ENCODE measurements around the gene SORCS3. TPM values are rescaled to one million over a fixed set of nuclear protein-coding genes. Genes with fewer than 3 reads are reported as not detected.

Gene SORCS3
- total RNA-seq, 2 experiments from 2014 or later, result 1.7 to 2.1 TPM

DNA sequence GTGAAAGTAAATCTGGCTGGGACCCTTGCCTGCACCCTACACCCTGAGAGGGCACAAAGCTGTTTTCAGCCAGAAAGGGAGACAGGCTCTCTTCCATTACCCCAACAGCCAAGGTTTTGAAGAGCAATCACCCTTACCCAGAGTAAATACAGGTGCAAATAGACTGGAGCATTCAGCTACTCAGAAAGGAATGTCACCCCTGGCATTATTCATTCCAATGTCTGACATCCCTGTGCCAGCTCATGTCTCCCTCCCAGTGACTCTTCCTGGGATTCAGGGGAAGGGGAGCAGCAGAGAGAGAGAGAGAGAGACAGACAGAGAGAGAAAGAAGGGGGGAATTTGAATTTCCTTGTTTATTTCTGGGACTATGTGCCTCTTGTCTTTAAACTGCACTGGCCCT lies 611.8 kb downstream of the SORCS3 start:
- peaks cover 2% of the 10 kb centered on the region for H3K9me3 Mint-ChIP-seq
- no peak for ATAC-seq (ENCODE audit: poor library complexity)
- Histone ChIP-seq H3K27ac (ENCODE audit: low read depth in 1 of 2, low read length in 2 of 2) (no peak overlapping the region), H3K27me3 (ENCODE audit: control insufficient read depth in 1 of 2, insufficient read depth in 2 of 2, low read length in 2 of 2) (no peaks in the 10 kb centered on the region), H3K9me3 (ENCODE audit: control insufficient read depth in 1 of 2, insufficient read depth in 1 of 2, low read length in 2 of 2) (peaks cover 0 to 4% of the 10 kb centered on the region in 2 experiments), H3K4me1 (ENCODE audit: insufficient read depth, low read length) (no peaks in the 10 kb centered on the region), H3K36me3 (ENCODE audit: insufficient read depth, low read length) (no peaks in the 10 kb centered on the region), H3K4me3 (ENCODE audit: low read length) (no peak overlapping the region)
- no peaks in the 10 kb centered on the region for H3K4me1 Mint-ChIP-seq (ENCODE audit: low read depth)
- intact Hi-C loops (cut with DNase I, micrococcal nuclease), result no loop called here
- POLR2A ChIA-PET, result no interaction called here
- H3K27me3 Mint-ChIP-seq, result no peaks in the 10 kb centered on the region
- no peak overlapping the region for H3K27ac Mint-ChIP-seq
- CTCF ChIA-PET, result no interaction called here
- H3K36me3 Mint-ChIP-seq (ENCODE audit: low read depth), result peaks cover 22% of the 10 kb centered on the region
- no peak overlapping the region for H3K4me3 Mint-ChIP-seq
- DNase-seq, result no peak
- TF ChIP-seq CTCF (IDR thresholded peaks at IDR 0.05), result no peak

- H3K4me3 Mint-ChIP-seq, result no peak overlapping the region
- Histone ChIP-seq H3K4me3 (ENCODE audit: low read length) (no peak overlapping the region), H3K36me3 (ENCODE audit: insufficient read depth, low read length) (no peaks in the 10 kb centered on the region), H3K27ac (ENCODE audit: low read depth in 1 of 2, low read length in 2 of 2) (no peak overlapping the region), H3K27me3 (ENCODE audit: control insufficient read depth in 1 of 2, insufficient read depth in 2 of 2, low read length in 2 of 2) (no peaks in the 10 kb centered on the region), H3K9me3 (ENCODE audit: control insufficient read depth in 1 of 2, insufficient read depth in 1 of 2, low read length in 2 of 2) (peaks cover 0 to 4% of the 10 kb centered on the region in 2 experiments), H3K4me1 (ENCODE audit: insufficient read depth, low read length) (no peaks in the 10 kb centered on the region)
- ChIA-PET CTCF (no interaction called here), POLR2A (no interaction called here)
- no peaks in the 10 kb centered on the region for H3K27me3 Mint-ChIP-seq
- peaks cover 2% of the 10 kb centered on the region for H3K9me3 Mint-ChIP-seq
- intact Hi-C loops (cut with DNase I, micrococcal nuclease), result no loop called here
- H3K4me1 Mint-ChIP-seq (ENCODE audit: low read depth), result no peaks in the 10 kb centered on the region
- no peak for DNase-seq
- peaks cover 17% of the 10 kb centered on the region for H3K36me3 Mint-ChIP-seq (ENCODE audit: low read depth)
- no peak for ATAC-seq (ENCODE audit: poor library complexity)
- no peak overlapping the region for H3K27ac Mint-ChIP-seq
- TF ChIP-seq CTCF (IDR thresholded peaks at IDR 0.05), result no peak
These were observed 612.6 kb downstream of the SORCS3 start for GRCh38 chr10:105253515-105254212.

DNA sequence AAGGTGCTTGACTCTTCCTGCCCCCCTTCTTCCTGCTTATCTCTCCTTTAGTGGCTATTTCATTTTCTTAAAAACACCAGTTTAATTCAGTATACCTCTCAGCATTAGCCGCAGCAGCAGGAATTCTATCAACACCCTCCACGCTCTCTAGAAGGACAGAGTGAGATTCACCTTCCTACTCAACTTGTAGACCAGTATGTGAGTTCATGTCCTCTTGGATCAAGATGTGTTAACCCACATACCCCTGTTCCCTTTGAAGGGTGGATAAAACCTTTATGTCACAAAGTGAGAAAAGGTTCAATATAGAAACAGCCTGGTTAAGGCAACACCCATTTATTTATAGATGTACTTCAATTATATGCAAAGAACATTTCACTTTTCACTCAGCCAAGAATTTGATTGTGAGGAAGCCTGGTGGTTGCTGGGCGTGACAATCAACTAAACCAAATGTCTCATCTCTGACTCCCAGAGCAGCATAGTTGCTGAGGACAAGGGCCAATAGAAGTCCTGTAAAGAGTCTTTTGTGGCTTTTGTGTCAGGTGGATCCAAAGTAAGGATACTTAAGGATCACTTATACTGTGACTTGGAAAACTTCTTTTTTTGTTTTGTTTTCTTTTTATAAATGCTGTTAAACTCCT lies 617.1 kb downstream of the SORCS3 start:
- no peaks in the 10 kb centered on the region for H3K27me3 ChIP-seq (ENCODE audit: control insufficient read depth in 1 of 2, insufficient read depth in 2 of 2, low read length in 2 of 2)
- Mint-ChIP-seq H3K4me3 (no peak overlapping the region), H3K27ac (no peak overlapping the region), H3K27me3 (no peaks in the 10 kb centered on the region), H3K9me3 (peaks cover 2% of the 10 kb centered on the region), H3K36me3 (ENCODE audit: low read depth) (peaks cover 5% of the 10 kb centered on the region), H3K4me1 (ENCODE audit: low read depth) (no peaks in the 10 kb centered on the region)
- no peak for TF ChIP-seq CTCF (IDR thresholded peaks at IDR 0.05)
- CTCF ChIA-PET, result no interaction called here
- intact Hi-C loops (cut with DNase I, micrococcal nuclease), result no loop called here
- no peaks in the 10 kb centered on the region for H3K9me3 ChIP-seq (ENCODE audit: control insufficient read depth in 1 of 2, insufficient read depth in 1 of 2, low read length in 2 of 2)
- H3K4me3 ChIP-seq (ENCODE audit: low read length), result no peak overlapping the region
- H3K36me3 ChIP-seq (ENCODE audit: insufficient read depth, low read length), result no peaks in the 10 kb centered on the region
- H3K27ac ChIP-seq (ENCODE audit: low read depth in 1 of 2, low read length in 2 of 2), result no peak overlapping the region
- ATAC-seq (ENCODE audit: poor library complexity) (no peak), DNase-seq (no peak)
- H3K4me1 ChIP-seq (ENCODE audit: insufficient read depth, low read length), result no peaks in the 10 kb centered on the region
- POLR2A ChIA-PET, result no interaction called here
